MG63 (cell line): ENCODE results near the gene PRPSAP1. TPM values are rescaled to one million over a fixed set of nuclear protein-coding genes. Genes with fewer than 3 reads are reported as not detected.

ENCODE experiments used
- DNase-seq: peaks from one replicate; pipeline ENCODE4 v3.0.0-alpha.2; 2020
- H3K27me3 ChIP-seq: fragments of 250-450 bp; sonication (Bioruptor Pico); 2 replicates; pipeline ENCODE4 v1.5.1; 2020; ENCODE audit warnings: mild to moderate bottlenecking, moderate library complexity
- H3K36me3 ChIP-seq: fragments of 250-450 bp; sonication (Bioruptor Pico); 2 replicates; pipeline ENCODE4 v1.5.1; 2020; ENCODE audit warnings: mild to moderate bottlenecking, moderate library complexity
- H3K4me3 ChIP-seq: fragments of 250-450 bp; sonication (Bioruptor Pico); 2 replicates; pipeline ENCODE4 v1.5.1; 2020; ENCODE audit warnings: mild to moderate bottlenecking, moderate library complexity
- H3K9me3 ChIP-seq: fragments of 250-450 bp; sonication (Bioruptor Pico); 2 replicates; pipeline ENCODE4 v1.5.1; 2020; ENCODE audit warnings: mild to moderate bottlenecking, moderate library complexity
- total RNA-seq: library from RNA; depleted of rRNA; stranded (reverse); fragments of >200 nt; shearing (Covaris generic); gene quantifications from 2 replicates; pipeline ENCODE4 v1.2.3, GENCODE V29; 2014; ENCODE audit warnings: low replicate concordance; rRNA removed

PRPSAP1 gene
- 64.7 and 72.1 TPM in 2 replicates for total RNA-seq

GRCh38 chr17:76353599-76354316 is at the start of gene PRPSAP1:
TSS of gene PRPSAP1 (minus strand) at chr17:76353916. CDS start at chr17:76353703, 213 bp downstream.
- H3K27me3 ChIP-seq, result no peaks in the 10 kb centered on the region

GRCh38 chr17:76402711-76403110 is 49.0 kb upstream of the PRPSAP1 start:
- Histone ChIP-seq H3K9me3 (no peaks in the 10 kb centered on the region), H3K27me3 (no peaks in the 10 kb centered on the region), H3K4me3 (no peak overlapping the region), H3K36me3 (peaks cover 71% of the 10 kb centered on the region)
- DNase-seq, result no peak

More at GRCh38 chr17:76353599-76354316, at the start of gene PRPSAP1:
- H3K9me3 ChIP-seq, result no peaks in the 10 kb centered on the region
- H3K4me3 ChIP-seq, result peak within 1 kb of the TSS; percentile 62
- H3K36me3 ChIP-seq, result no peaks in the 10 kb centered on the region; the same call in 1 of the 2 replicates
- peak; percentile 90 for DNase-seq

GRCh38 chr17:76399175-76400172 is 45.8 kb upstream of the PRPSAP1 start:
- Histone ChIP-seq H3K27me3 (no peaks in the 10 kb centered on the region), H3K9me3 (no peaks in the 10 kb centered on the region), H3K4me3 (no peak overlapping the region), H3K36me3 (peaks cover 86% of the 10 kb centered on the region)
- DNase-seq, result no peak

GRCh38 chr17:76398523-76399174 is 44.9 kb upstream of the PRPSAP1 start:
- Histone ChIP-seq H3K36me3 (peaks cover 88% of the 10 kb centered on the region), H3K9me3 (no peaks in the 10 kb centered on the region), H3K4me3 (no peak overlapping the region), H3K27me3 (no peaks in the 10 kb centered on the region)
- DNase-seq, result no peak

GRCh38 chr17:76397687-76398522 is 44.2 kb upstream of the PRPSAP1 start:
- no peak overlapping the region for H3K4me3 ChIP-seq
- H3K9me3 ChIP-seq, result no peaks in the 10 kb centered on the region
- H3K27me3 ChIP-seq, result no peaks in the 10 kb centered on the region
- H3K36me3 ChIP-seq, result peaks cover 85% of the 10 kb centered on the region
- peak; percentile 76 for DNase-seq

- H3K36me3 ChIP-seq, result peaks cover 83% of the 10 kb centered on the region
- H3K27me3 ChIP-seq, result no peaks in the 10 kb centered on the region
- no peaks in the 10 kb centered on the region for H3K9me3 ChIP-seq
- H3K4me3 ChIP-seq, result no peak overlapping the region
- no peak for DNase-seq
These were observed 43.5 kb upstream of the PRPSAP1 start for GRCh38 chr17:76397184-76397583.

- H3K9me3 ChIP-seq, result no peaks in the 10 kb centered on the region
- H3K36me3 ChIP-seq, result peaks cover 82% of the 10 kb centered on the region
- H3K4me3 ChIP-seq, result no peak overlapping the region
- no peak for DNase-seq
- H3K27me3 ChIP-seq, result no peaks in the 10 kb centered on the region
These were observed 42.3 kb upstream of the PRPSAP1 start for GRCh38 chr17:76395980-76396379.

GRCh38 chr17:76394166-76394565 is 40.5 kb upstream of the PRPSAP1 start:
- Histone ChIP-seq H3K4me3 (no peak overlapping the region), H3K9me3 (no peaks in the 10 kb centered on the region), H3K36me3 (peaks cover 72% of the 10 kb centered on the region), H3K27me3 (no peaks in the 10 kb centered on the region)
- no peak for DNase-seq

GRCh38 chr17:76391200-76391715 is 37.5 kb upstream of the PRPSAP1 start:
- DNase-seq, result no peak
- no peaks in the 10 kb centered on the region for H3K27me3 ChIP-seq
- peaks cover 54% of the 10 kb centered on the region for H3K36me3 ChIP-seq
- no peak overlapping the region for H3K4me3 ChIP-seq
- H3K9me3 ChIP-seq, result no peaks in the 10 kb centered on the region

- no peak for DNase-seq
- Histone ChIP-seq H3K9me3 (no peaks in the 10 kb centered on the region), H3K36me3 (peaks cover 43% of the 10 kb centered on the region), H3K27me3 (no peaks in the 10 kb centered on the region), H3K4me3 (no peak overlapping the region)
These were observed 36.3 kb upstream of the PRPSAP1 start for GRCh38 chr17:76390003-76390421.

GRCh38 chr17:76388966-76389888 is 35.5 kb upstream of the PRPSAP1 start:
- no peaks in the 10 kb centered on the region for H3K27me3 ChIP-seq
- peaks cover 37% of the 10 kb centered on the region for H3K36me3 ChIP-seq
- no peak for DNase-seq
- H3K9me3 ChIP-seq, result no peaks in the 10 kb centered on the region
- H3K4me3 ChIP-seq, result no peak overlapping the region

GRCh38 chr17:76386966-76387765 is 33.5 kb upstream of the PRPSAP1 start:
- no peak overlapping the region for H3K4me3 ChIP-seq
- H3K9me3 ChIP-seq, result no peaks in the 10 kb centered on the region
- peaks cover 22% of the 10 kb centered on the region for H3K36me3 ChIP-seq
- DNase-seq, result no peak
- H3K27me3 ChIP-seq, result no peaks in the 10 kb centered on the region

- Histone ChIP-seq H3K27me3 (no peaks in the 10 kb centered on the region), H3K9me3 (no peaks in the 10 kb centered on the region), H3K4me3 (peak overlapping the region; percentile 54), H3K36me3 (peaks cover 15% of the 10 kb centered on the region)
- peak; percentile 85 for DNase-seq
These were observed 32.4 kb upstream of the PRPSAP1 start for GRCh38 chr17:76385892-76386786.
